LNCaP clone FGC (cell line): ENCODE results near the gene THYN1.
A peak's percentile ranks its signal among the peaks of the same experiment; 100 is the strongest.

ENCODE experiments used
- DNase-seq: peaks from one replicate; pipeline ENCODE4 v3.0.0-alpha.2; 2011; ENCODE audit warnings: low read depth
- H3K4me3 ChIP-seq: 2 replicates; pipeline ENCODE4 v1.5.1; 2011; ENCODE audit warnings: mild to moderate bottlenecking, low read depth, low read length, control low read depth
- CTCF ChIP-seq: IDR thresholded peaks from 2 replicates; pipeline ENCODE4 v1.5.1; 2012; ENCODE audit warnings: mild to moderate bottlenecking; ENCODE audit not compliant: control insufficient read depth, insufficient read depth; ENCODE audit errors: extremely low read depth

Gene THYN1

GRCh38 chr11:134230339-134230738 lies 22.8 kb downstream of the THYN1 start:
- no peak overlapping the region for H3K4me3 ChIP-seq
- no peak for TF ChIP-seq CTCF
- DNase-seq: no peak

GRCh38 chr11:134229126-134229790 lies 23.9 kb downstream of the THYN1 start:
- no peak for DNase-seq
- no peak overlapping the region for H3K4me3 ChIP-seq
- no peak for TF ChIP-seq CTCF

DNA sequence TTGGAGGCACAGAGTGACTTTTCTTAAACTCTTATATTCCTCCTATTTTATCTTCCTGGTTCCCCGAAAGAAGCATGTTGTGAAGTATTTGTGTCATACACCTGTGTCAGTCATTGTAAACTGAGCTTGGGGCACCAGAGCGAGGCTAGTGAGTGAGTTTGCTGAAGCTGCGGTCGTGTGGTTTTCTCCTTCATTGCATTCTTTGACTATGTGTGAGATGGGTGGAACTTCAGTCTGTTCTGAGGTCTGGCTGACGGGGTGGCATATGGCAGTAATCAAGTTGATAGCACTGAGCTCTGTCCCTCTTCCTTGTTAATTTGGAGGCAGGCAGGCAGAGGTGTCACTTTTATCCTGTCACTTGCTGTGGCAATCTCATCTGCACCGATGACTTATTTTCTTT lies 24.5 kb downstream of the THYN1 start:
- no peak overlapping the region for H3K4me3 ChIP-seq
- no peak for TF ChIP-seq CTCF
- DNase-seq: no peak

DNA sequence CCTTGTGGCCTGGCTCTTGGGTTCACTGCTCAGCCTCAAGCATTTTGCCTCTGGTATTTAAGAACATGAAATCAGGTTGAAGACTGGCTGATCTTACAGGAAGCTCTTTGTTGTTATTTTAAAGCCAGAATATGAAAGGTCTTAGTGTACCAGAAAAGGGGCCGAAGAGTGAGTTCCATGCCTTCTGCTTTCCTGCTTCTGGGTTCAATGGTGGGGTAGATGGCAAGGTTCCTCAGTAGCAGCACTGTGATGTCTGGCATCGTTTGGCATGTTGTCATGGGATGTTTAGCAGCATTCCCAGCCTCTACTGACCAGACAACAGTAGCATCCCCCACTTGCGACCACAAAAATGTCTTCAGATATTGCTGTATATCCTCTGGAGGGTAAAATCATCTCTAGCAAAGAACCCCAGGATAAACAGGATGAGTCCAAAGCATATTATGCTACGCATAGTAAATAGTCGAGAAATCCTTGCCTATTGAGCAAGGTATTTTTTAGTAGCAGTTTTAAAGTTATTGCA lies 26.3 kb downstream of the THYN1 start:
- TF ChIP-seq CTCF: no peak
- H3K4me3 ChIP-seq: no peak overlapping the region
- no peak for DNase-seq

DNA sequence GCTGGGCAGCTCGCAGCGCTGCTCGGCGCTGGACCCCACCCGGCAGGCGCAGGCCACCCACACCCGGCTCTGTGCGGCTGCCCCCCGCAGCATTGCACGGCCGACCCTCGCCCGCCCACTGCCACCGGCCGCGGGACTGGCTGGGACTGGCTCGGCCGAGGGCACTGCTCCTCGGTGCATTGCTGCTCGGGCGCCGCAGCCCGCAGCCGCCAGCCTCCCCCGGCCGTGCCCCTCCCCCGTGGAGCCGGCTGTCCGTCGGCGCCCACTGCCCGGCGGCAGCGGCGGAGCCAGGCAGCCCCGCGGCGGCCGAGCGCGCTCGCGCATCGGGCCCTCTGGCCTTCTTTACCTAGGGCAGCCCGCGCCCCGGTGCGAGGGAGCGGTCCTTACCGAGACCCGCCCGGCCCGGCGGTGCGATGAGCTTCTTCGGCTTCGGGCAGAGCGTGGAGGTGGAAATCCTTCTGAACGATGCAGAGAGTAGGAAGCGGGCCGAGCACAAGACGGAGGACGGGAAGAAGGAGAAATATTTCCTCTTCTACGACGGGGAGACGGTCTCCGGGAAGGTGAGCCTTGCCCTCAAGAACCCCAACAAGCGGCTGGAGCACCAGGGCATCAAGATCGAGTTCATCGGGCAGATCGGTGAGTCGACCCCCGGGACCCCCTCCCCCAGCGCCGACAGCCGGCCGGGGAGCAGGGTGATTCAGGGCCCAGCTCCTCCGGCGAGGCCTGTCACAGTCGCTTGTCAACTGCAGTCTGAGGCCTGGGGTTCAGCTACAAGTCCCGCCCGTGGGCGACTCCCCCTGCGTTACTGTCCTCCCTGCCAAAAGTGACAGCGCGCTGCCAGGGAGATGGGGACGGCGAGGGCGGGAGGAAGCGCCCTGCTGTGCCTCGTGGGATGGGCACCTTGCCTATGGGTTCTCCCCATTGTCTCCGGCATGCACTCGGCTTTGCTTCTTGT lies 28.2 kb downstream of the THYN1 start:
- no peak for TF ChIP-seq CTCF
- peak overlapping the region; percentile 92 for H3K4me3 ChIP-seq
- DNase-seq: no peak

- DNase-seq: peak; percentile 88
Observed at GRCh38 chr11:134223836-134224709, 29.1 kb downstream of the THYN1 start, which contains the start of the genes NCAPD3 and VPS26B. Gene NCAPD3, minus strand, starts transcription at chr11:134223967. Its CDS starts 41 bp downstream, at chr11:134223926. Gene VPS26B, plus strand, starts transcription at chr11:134224671. Its CDS starts 452 bp downstream, at chr11:134225123.

More at GRCh38 chr11:134223836-134224709, 29.1 kb downstream of the THYN1 start, which contains the start of the genes NCAPD3 and VPS26B:
- H3K4me3 ChIP-seq: peak within 1 kb of the TSS; percentile 92
- TF ChIP-seq CTCF: no peak
